Dendritic cell treated with granulocyte-macrophage colony-stimulating factor and Interleukin-4, amounts not matched to agents 40 ng/mL and 50 ng/mL, for 4 days (primary cell): ENCODE results near the gene ETV4.

Experiments used
- H3K27ac Mint-ChIP-seq: one replicate; pipeline ENCODE4 v1.8.0; 2022; ENCODE audit warnings: mild to moderate bottlenecking, mixed read lengths
- H3K27me3 Mint-ChIP-seq: one replicate; pipeline ENCODE4 v1.8.0; 2022; ENCODE audit warnings: mild to moderate bottlenecking, mixed read lengths
- H3K36me3 Mint-ChIP-seq: one replicate; pipeline ENCODE4 v1.8.0; 2022; ENCODE audit warnings: low read depth, mixed read lengths
- H3K4me1 Mint-ChIP-seq: one replicate; pipeline ENCODE4 v1.8.0; 2022; ENCODE audit warnings: low read depth, mixed read lengths
- H3K4me3 Mint-ChIP-seq: one replicate; pipeline ENCODE4 v1.8.0; 2022; ENCODE audit warnings: mild to moderate bottlenecking, moderate library complexity, mixed read lengths
- H3K9me3 Mint-ChIP-seq: one replicate; pipeline ENCODE4 v1.8.0; 2022; ENCODE audit warnings: mixed read lengths
- intact Hi-C: fragments of 100-400 bp; cut with micrococcal nuclease; formaldehyde crosslinking; loops from one replicate; pipeline ENCODE4 v1.15.0; 2022

ETV4 gene

DNA sequence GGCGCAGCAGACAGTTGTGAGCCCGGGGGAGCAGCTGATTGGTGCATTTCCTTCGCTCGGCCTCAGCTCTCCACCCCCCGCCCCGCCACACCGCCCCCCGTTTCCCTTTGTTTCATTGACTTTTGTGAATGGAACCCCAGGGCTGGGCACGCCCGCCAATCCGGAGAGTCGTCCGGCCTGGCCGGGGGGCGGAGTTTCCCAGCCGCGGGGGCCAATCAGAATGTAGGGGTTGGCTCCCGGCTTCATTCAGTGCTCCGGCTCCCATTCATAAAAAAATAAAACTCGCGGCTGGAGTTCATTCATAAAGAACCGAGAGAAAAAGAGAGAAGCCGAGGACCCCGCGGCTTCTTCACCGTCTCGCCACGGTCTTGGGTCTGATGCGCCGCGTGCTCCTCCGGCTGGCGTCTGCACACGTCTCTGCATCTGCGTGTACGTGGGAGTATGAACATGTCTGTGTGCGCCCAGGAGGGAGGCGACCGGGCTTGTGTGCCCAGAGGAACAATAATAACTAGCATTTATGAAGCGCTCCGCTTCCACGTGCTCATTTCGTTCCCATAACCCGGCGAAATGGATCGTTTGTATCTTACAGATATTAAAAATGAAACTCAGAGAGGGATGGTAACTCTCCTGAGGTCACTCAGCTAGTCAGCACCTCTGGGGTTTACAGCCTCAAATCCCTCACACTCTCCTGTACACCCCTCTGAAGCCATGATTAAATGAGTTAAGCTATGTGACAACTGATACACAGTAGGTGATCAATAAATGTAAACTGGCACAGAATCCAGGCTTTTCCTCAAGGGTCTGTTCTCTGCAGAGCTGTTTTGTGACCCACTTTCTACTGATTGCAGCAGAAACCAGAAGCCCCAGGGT is at the start of gene ETV4:
TSS of gene ETV4 (minus strand) at position 22 of the 870 bp plus-strand sequence. CDS start 723 bp downstream, outside the sequence.
- Mint-ChIP-seq H3K4me3 (peak within 1 kb of the TSS; percentile 72), H3K9me3 (no peaks in the 10 kb centered on the region), H3K27ac (peak within 1 kb of the TSS; percentile 31), H3K4me1 (peaks cover 33% of the 10 kb centered on the region), H3K27me3 (peaks cover 89% of the 10 kb centered on the region), H3K36me3 (no peaks in the 10 kb centered on the region)
- intact Hi-C loops: no loop called here

DNA sequence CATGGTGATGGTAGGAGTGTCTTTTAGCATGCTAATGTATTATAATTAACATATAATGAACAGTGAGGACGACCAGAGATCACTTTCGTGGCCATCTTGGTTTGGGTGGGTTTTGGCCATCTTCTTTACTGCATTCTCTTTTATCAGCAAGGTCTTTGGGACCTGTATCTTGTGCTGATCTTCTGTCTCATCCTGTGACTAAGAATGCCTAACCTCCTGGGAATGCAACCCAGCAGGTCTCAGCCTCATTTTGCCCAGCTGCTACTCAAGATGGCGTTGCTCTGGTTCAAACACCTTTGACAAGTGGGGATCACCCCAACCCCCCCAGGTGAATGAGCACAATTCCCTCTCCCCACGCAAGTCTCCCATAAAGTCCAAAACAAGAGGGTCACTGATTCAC is 49.3 kb upstream of the ETV4 start:
- Mint-ChIP-seq H3K4me3 (no peak overlapping the region), H3K27ac (no peak overlapping the region), H3K36me3 (no peaks in the 10 kb centered on the region), H3K27me3 (peaks cover 17% of the 10 kb centered on the region), H3K9me3 (no peaks in the 10 kb centered on the region), H3K4me1 (peaks cover 15% of the 10 kb centered on the region)
- intact Hi-C loops: no loop called here

DNA sequence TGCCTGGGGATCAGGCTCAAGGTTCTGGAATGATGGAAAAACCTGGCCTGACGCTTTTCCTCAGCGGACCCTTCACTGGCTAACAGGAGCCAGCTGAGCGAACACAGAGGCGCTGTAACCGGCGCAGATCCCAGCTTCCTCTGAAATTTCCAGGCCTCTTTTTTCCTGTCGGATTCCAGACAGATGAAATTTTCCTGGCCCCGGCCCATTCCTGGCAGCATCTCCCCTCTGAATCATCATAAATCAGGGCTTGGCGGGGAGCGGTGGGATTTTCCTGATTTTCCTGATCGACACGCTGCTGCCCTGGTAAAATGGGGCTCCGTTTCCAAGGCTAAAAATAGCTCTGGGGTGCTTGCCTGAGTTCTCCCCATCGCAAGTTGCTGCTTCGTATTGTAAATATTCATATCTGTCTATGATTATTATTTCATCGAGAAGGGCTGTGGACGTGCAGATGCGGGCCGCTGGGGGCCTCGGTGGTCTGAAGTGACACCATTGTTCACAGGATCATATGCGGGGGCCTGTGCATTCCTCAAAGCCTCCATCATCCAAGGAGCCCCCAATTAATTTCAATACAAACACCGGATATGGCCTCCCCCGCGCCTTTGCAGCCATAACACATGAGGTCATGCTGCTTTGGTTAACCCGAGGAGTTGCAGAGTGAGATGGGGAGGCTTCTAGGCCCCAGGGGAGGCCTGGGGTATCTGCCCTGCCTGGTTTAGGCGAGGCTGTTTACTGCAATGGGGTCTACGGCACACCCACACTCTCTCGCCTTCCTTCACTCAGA is 45.8 kb upstream of the ETV4 start:
- no peaks in the 10 kb centered on the region for H3K36me3 Mint-ChIP-seq
- peaks cover 18% of the 10 kb centered on the region for H3K27me3 Mint-ChIP-seq

DNA sequence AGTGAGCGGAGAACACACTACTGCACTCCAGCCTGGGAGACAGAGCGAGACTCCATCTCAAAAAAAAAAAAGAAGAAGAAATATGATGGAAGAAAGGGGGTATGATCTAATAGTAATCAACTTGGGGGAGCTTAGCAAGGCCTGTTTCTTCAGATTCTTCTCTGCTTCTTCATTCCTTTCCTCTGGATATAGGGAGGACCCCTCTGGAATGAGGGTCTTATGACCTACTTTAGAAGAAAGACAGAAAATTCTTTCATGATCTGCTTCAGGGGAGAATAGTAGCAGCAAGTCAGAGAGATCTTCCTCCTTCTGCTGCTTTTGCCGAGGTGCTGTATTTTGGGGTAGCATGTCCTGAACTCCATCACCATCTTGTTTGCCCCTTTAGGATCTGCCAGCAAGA is 44.9 kb upstream of the ETV4 start:
- intact Hi-C loops: no loop called here
- Mint-ChIP-seq H3K27me3 (peaks cover 10% of the 10 kb centered on the region), H3K4me1 (peaks cover 5% of the 10 kb centered on the region), H3K9me3 (no peaks in the 10 kb centered on the region), H3K4me3 (no peak overlapping the region), H3K36me3 (no peaks in the 10 kb centered on the region), H3K27ac (no peak overlapping the region)

More for the DNA sequence above, 45.8 kb upstream of the ETV4 start:
- Mint-ChIP-seq H3K4me1 (peaks cover 5% of the 10 kb centered on the region), H3K9me3 (no peaks in the 10 kb centered on the region), H3K4me3 (no peak overlapping the region), H3K27ac (no peak overlapping the region)
- intact Hi-C loops: no loop called here

DNA sequence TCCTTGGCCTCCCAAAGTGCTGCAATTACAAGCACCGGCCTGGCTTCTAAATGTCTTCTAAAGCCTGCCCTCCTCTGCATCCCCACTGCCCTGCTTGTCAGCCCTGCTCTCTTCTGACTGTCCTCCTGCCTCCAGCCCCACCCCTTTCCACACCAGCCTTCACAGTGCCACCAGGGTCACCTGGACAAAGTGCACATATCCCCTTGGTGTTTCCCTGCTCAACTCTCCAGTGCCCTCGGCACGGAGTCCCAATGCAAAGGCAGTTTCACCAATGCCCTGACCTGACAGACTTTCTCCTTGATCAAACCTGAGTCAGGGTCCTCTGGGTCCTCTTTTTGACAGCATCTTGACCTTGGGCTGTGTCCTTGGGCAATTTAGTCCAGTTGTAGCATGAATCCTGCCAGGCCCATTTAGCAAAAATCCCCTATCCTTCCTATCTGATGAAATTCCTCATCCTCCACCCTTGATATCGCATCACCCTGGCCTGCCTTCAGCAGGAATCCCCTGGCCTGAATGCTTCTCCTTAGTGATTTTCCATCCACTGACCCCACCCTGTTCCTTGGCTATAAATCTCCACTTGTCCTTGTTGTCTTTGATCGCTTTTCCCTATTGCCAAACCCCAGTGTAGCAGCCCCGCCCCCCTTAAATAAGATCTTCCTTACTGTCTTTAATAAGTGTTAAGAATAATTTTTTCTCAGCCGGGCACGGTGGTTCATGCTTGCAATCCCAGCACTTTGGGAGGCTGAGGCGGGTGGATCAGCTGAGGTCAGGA is 42.7 kb upstream of the ETV4 start:
- H3K4me1 Mint-ChIP-seq: no peaks in the 10 kb centered on the region
- H3K9me3 Mint-ChIP-seq: no peaks in the 10 kb centered on the region
- intact Hi-C loops: no loop called here
- peaks cover 3% of the 10 kb centered on the region for H3K27me3 Mint-ChIP-seq
- H3K36me3 Mint-ChIP-seq: no peaks in the 10 kb centered on the region
- H3K4me3 Mint-ChIP-seq: no peak overlapping the region
- no peak overlapping the region for H3K27ac Mint-ChIP-seq

DNA sequence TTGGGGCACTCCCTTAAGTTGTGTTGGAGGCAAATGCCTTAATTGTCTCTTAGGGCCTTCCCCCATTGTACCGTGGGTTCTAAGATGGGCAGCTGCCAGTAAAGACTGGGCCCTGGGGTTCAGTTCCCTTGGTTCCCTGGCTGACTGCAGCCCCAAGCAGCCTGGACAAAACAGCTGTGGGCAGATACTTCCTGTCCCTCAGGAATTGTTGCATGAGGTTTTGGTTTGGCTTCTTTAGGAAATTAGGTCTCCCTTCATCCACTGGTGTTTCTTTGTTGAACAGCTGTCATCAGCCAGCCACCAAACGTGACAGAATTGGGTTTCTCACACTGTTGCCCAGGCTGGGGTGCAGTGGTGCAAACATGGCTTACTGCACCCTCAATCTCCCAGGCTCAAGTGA is 42.0 kb upstream of the ETV4 start:
- Mint-ChIP-seq H3K27me3 (peaks cover 9% of the 10 kb centered on the region), H3K36me3 (no peaks in the 10 kb centered on the region), H3K9me3 (no peaks in the 10 kb centered on the region), H3K4me1 (peaks cover 6% of the 10 kb centered on the region), H3K27ac (no peak overlapping the region), H3K4me3 (no peak overlapping the region)
- intact Hi-C loops: no loop called here

DNA sequence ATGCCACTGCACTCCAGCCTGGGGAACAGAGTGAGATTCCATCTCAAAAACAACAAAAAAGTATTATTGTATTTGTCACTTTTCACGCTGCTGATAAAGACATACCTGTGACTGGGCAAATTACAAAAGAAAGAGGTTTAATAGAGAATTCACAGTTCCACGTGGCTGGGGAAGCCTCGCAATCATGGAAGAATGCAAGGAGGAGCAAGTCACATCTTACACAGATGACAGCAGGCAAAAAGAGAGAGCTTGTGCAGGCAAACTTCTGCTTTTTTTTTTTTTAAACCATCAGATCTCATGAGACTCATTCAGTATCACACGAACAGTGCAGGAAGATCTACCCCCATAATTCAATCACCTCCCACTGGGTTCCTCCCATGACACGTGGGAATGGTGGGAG is 41.5 kb upstream of the ETV4 start:
- H3K4me1 Mint-ChIP-seq: peaks cover 6% of the 10 kb centered on the region
- no peak overlapping the region for H3K4me3 Mint-ChIP-seq
- H3K9me3 Mint-ChIP-seq: no peaks in the 10 kb centered on the region
- intact Hi-C loops: no loop called here
- H3K27ac Mint-ChIP-seq: no peak overlapping the region
- H3K36me3 Mint-ChIP-seq: no peaks in the 10 kb centered on the region
- peaks cover 12% of the 10 kb centered on the region for H3K27me3 Mint-ChIP-seq

DNA sequence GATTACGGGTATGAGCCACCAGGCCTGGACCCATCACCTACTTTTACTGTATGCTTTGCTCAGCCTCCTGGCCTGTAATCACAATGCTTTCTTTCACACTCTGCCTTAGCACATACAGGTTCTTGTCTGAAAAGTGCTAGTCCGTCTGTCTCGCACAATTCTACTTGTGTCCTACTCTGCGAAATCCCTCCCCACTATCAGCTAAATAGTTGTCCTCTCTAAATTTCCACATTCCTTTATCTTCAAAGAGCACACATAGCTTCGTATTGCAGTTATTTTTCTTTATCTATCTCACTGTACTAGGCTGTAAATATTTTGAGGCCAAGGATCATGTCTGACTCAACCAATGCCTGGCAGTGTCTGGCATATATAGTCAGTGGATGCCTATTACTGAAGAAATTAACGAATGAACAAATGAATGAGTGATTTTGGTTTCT is 38.5 kb upstream of the ETV4 start:
- no peaks in the 10 kb centered on the region for H3K9me3 Mint-ChIP-seq

DNA sequence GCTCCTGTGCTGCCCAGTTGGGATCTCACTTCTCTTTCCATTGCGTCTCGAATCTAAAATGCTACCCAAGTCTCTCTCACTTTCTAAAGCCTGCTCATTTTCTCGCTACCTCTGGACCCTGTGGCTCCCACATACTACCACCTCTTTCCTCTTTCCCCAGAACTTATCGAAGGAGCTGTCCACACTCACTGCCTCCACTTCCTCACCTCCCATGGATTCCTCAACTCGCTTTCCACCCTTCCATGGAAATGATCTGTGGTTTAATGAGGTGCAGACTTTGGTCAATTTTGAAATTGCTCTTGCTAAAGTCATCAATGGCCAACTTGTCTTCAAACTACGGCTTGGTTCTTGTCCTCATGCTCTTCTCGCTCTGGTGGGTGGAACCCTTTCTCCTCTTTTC is 37.2 kb upstream of the ETV4 start:
- Mint-ChIP-seq H3K27ac (no peak overlapping the region), H3K27me3 (peaks cover 36% of the 10 kb centered on the region), H3K4me3 (no peak overlapping the region), H3K4me1 (peaks cover 15% of the 10 kb centered on the region), H3K9me3 (no peaks in the 10 kb centered on the region), H3K36me3 (no peaks in the 10 kb centered on the region)
- intact Hi-C loops: no loop called here

More for the DNA sequence above, 38.5 kb upstream of the ETV4 start:
- peaks cover 6% of the 10 kb centered on the region for H3K4me1 Mint-ChIP-seq
- H3K27me3 Mint-ChIP-seq: peaks cover 23% of the 10 kb centered on the region
- intact Hi-C loops: no loop called here
- H3K4me3 Mint-ChIP-seq: no peak overlapping the region
- H3K36me3 Mint-ChIP-seq: no peaks in the 10 kb centered on the region
- no peak overlapping the region for H3K27ac Mint-ChIP-seq

DNA sequence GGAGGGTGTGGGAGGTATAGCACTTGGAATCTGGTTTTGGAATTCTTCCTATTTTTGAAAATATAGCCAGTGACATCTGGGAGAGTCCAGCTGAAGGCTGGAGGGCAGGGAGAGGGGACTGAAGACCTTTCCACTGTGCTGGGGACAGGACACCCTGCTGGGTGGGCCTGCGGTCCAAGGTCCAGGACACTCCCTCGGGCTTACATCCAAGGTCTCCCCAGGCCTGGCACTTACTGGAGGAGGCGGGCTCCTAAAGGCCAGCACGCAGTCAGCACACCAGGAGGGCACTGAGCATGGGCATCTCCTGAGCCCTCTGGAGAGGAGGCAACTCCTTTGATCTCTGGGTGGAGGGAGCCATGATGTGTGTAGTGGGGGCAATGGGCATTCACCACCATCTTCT is 35.5 kb upstream of the ETV4 start:
- H3K27me3 Mint-ChIP-seq: peaks cover 43% of the 10 kb centered on the region
- H3K27ac Mint-ChIP-seq: no peak overlapping the region
- H3K4me1 Mint-ChIP-seq: peaks cover 15% of the 10 kb centered on the region
- H3K36me3 Mint-ChIP-seq: no peaks in the 10 kb centered on the region
- H3K9me3 Mint-ChIP-seq: no peaks in the 10 kb centered on the region
- intact Hi-C loops: no loop called here
- H3K4me3 Mint-ChIP-seq: no peak overlapping the region

DNA sequence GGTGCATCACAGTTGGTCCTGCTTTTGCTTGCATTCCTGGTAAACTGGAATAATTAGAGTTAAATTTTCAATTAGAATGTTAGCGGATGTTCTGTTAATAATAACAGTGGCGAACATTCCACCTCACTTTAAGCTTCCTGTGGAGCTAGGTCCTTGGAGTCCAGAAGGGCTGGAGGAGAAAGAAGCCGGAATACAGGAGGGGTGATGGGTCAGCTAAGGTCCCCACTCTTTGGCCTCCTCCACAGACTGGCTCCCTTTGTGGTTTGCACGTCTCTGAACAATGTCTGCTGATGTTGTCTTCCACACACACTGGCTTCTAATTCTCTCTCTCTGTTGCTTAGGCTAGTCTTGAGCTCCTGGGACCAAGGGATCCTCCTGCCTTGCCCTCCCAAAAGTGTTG is 35.0 kb upstream of the ETV4 start:
- Mint-ChIP-seq H3K4me1 (peaks cover 15% of the 10 kb centered on the region), H3K27me3 (peaks cover 43% of the 10 kb centered on the region), H3K27ac (no peak overlapping the region), H3K4me3 (no peak overlapping the region), H3K9me3 (no peaks in the 10 kb centered on the region), H3K36me3 (no peaks in the 10 kb centered on the region)
- intact Hi-C loops: no loop called here

DNA sequence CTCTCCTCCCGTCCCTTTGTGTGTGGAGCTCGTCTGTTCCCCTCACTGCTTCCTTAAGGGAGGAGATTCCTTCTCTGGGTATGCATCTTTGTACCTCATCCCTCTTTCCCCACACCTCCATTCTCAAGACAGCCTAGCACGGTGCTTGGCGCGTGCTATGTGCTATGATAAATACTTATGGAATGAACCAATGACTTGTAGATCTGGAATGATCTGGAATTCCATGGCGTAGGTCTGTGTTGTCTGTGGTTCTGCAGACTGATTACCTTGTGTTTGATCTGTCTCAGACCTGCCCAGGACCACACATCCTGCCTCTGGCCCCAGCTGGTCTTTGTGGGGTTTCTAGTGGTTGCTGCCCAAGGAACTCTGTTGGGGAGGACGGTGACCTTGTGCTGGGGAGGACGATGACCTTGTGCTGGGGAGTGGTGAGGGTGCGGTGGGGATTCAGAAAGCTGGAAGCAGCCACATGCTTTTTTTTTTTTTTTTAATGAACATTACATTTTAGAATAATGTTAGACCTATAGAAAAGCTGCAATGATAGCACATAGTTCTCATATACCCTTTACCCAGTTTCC is 33.5 kb upstream of the ETV4 start:
- no peaks in the 10 kb centered on the region for H3K9me3 Mint-ChIP-seq
- peaks cover 15% of the 10 kb centered on the region for H3K4me1 Mint-ChIP-seq
- intact Hi-C loops: loop anchor here (5.0 kb wide), 1 partner anchor 183 kb away; no protein-coding TSS in a partner anchor
- H3K36me3 Mint-ChIP-seq: no peaks in the 10 kb centered on the region
- H3K4me3 Mint-ChIP-seq: no peak overlapping the region
- H3K27me3 Mint-ChIP-seq: peaks cover 43% of the 10 kb centered on the region
- H3K27ac Mint-ChIP-seq: no peak overlapping the region

DNA sequence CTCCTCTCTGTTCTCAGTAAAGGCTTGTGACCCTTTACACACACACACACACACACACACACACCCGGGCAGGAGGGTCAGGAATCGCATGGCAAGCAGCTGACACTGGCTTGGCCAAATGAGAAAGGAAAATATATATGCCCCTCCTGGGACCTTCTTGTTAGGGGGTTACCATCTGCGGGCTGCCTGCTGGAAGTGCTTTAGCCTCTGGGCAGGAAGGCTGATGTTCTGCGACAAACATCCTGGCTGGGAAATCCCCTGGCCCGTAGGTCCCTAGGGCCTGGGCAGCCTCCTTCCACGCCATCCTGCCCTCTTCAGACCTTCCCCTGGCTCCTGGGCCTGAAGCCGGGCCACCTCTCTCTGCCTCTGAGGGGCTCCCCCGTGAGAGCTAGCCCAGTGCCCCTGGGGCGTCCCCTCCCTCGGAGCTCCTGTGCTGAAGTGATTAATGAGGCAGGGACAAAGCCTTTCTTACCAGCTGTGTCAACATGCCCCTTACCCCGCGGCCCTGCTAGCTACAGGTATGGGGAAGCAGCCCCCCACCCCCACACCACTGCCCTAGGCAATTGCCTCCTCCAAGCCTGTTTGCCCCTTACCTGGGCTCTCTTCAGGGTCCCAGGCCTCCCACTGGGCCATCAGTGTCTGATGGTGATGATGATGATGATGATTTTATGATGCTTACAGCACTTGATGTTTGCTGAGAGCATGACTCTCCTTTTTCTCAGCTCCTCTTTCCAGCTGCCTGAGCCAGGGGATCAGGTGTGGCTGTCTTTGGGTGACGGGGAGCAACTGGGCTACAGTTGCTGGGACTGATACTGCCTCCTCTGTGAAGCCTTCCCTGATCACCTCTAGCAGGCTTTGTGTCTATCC is 32.8 kb upstream of the ETV4 start:
- Mint-ChIP-seq H3K27me3 (peaks cover 46% of the 10 kb centered on the region), H3K9me3 (no peaks in the 10 kb centered on the region), H3K4me3 (no peak overlapping the region), H3K4me1 (peaks cover 15% of the 10 kb centered on the region), H3K27ac (no peak overlapping the region), H3K36me3 (no peaks in the 10 kb centered on the region)
- intact Hi-C loops: loop anchor here (5.0 kb wide), 1 partner anchor 183 kb away; no protein-coding TSS in a partner anchor
